Breast epithelium (tissue), 4 donors: ENCODE data around the gene SPOCK1. TPM values are rescaled to one million over a fixed set of nuclear protein-coding genes. Genes with fewer than 3 reads are reported as not detected.

Experiments used
- DNase-seq, 2 donors: peaks; one replicate each; pipeline ENCODE4 v3.0.0-alpha.2; 2019; ENCODE audit warnings: low spot score in 2 of 2
- H3K27ac ChIP-seq, 2 donors: fragments of 200-600 bp; sonication (generic) in 1 of 2; one replicate each; pipeline ENCODE4 v1.5.1; 2016 to 2019; ENCODE audit warnings: mild to moderate bottlenecking in 1 of 2
- H3K27me3 ChIP-seq, 2 donors: fragments of 200-600 bp; sonication (generic) in 1 of 2; one replicate each; pipeline versions ENCODE4 v1.5.1 to v1.6.0; 2017 to 2019; ENCODE audit warnings: control low read depth in 1 of 2, mild to moderate bottlenecking in 1 of 2
- H3K36me3 ChIP-seq: fragments of 200-600 bp; one replicate; pipeline ENCODE4 v1.5.1; 2019
- H3K4me1 ChIP-seq, 2 donors: fragments of 200-600 bp; sonication (generic); one replicate each; pipeline ENCODE4 v1.5.1; 2016 to 2019; ENCODE audit warnings: control low read depth in 1 of 2
- H3K4me3 ChIP-seq, 3 donors: fragments of 200-600 bp; sonication (generic); 1 replicate in 2 of 3; 2 replicates in 1 of 3; pipeline ENCODE4 v1.5.1; 2016 to 2019; ENCODE audit warnings: mild to moderate bottlenecking in 3 of 3, moderate library complexity in 2 of 3
- H3K9me3 ChIP-seq, 2 donors: fragments of 200-600 bp; sonication (generic) in 1 of 2; one replicate each; pipeline ENCODE4 v1.5.1; 2016 to 2019; ENCODE audit warnings: control low read depth in 1 of 2
- POLR2A ChIP-seq: fragments of 450-650 bp; IDR thresholded peaks from one replicate; pipeline ENCODE4 v1.6.1; 2016; ENCODE audit warnings: antibody characterized with exemption, mild to moderate bottlenecking, moderate library complexity
- POLR2AphosphoS5 ChIP-seq, 3 donors: sonication (generic); formaldehyde crosslinking; IDR thresholded peaks; one replicate each; pipeline ENCODE4 v1.6.1; 2017; ENCODE audit warnings: antibody characterized with exemption in 3 of 3
- intact Hi-C: fragments of 100-400 bp; cut with DNase I; formaldehyde crosslinking; loops from one replicate; pipeline ENCODE4 v1.15.1; 2023; ENCODE audit warnings: low total_unique reads
- total RNA-seq, 3 donors: library from RNA; depleted of rRNA; stranded (reverse); fragments of >200 nt; gene quantifications; one replicate each; pipeline ENCODE4 v1.1.0, GENCODE V29; 2016
- TF ChIP-seq, protein P1 (sequence below), 3 donors: fragments of 450-650 bp; IDR thresholded peaks; one replicate each; pipeline ENCODE4 v1.5.1; 2016 to 2017; ENCODE audit warnings: antibody characterized with exemption in 3 of 3, mild to moderate bottlenecking in 3 of 3, moderate library complexity in 3 of 3

Gene SPOCK1
- total RNA-seq, 3 donors from 2014 or later, result 14.5 to 52.0 (median 24.3) TPM

DNA sequence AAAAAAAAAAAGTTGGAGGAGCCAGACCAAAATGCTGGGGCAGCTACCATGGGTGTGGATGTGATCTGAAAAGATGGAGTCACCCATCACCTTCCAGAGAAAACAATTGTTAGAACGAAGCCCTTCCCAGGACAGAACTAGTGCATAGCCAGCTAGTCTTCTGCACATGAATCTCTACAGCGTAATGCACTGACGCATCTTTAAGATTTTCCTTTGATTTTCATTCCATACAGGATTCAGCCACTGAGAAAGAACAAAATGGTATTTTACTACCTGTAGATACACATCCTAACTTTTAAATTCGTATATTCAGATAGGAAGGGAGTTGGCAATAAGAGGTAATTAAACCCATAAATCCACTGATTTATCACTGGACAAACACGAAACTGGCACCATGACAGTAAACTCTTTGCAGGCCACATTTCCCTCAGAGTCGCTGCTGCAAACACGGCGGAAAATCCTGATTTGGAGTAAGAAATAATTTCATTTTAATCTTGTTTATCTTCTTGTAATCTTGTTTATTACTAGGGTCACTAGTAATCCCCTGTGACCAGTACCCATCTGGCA is 206.6 kb downstream of the SPOCK1 start:
- Histone ChIP-seq H3K27ac (no peak overlapping the region), H3K36me3 (no peaks in the 10 kb centered on the region), H3K9me3 (no peaks in the 10 kb centered on the region), H3K27me3 (no peaks in the 10 kb centered on the region), H3K4me1 (no peaks in the 10 kb centered on the region), H3K4me3 (no peak overlapping the region)
- intact Hi-C loops, result no loop called here
- no peak for TF ChIP-seq POLR2AphosphoS5 (IDR thresholded peaks at IDR 0.05)
- TF ChIP-seq, protein P1, sequence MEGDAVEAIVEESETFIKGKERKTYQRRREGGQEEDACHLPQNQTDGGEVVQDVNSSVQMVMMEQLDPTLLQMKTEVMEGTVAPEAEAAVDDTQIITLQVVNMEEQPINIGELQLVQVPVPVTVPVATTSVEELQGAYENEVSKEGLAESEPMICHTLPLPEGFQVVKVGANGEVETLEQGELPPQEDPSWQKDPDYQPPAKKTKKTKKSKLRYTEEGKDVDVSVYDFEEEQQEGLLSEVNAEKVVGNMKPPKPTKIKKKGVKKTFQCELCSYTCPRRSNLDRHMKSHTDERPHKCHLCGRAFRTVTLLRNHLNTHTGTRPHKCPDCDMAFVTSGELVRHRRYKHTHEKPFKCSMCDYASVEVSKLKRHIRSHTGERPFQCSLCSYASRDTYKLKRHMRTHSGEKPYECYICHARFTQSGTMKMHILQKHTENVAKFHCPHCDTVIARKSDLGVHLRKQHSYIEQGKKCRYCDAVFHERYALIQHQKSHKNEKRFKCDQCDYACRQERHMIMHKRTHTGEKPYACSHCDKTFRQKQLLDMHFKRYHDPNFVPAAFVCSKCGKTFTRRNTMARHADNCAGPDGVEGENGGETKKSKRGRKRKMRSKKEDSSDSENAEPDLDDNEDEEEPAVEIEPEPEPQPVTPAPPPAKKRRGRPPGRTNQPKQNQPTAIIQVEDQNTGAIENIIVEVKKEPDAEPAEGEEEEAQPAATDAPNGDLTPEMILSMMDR (IDR thresholded peaks at IDR 0.05), result no peak
- TF ChIP-seq POLR2A, result no peak
- no peak for DNase-seq

DNA sequence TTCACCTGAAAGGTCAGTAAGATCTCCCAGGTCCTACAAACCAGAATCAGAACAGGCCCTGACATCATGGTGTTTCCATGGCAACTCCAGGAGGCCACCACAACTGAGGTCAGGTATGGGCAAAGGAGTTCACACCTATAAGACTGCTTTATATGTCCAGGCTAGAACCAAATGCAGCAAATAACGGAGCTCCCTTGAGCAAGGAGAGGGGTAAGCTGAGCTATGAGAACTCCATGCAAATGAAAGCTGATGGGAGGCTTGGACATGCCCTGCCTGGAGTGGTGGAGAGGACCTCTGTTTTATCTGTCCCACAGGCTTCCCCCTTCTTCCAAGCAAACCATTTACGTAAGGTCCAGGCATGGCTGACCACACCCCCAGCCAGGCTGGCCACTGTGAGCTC is 207.7 kb downstream of the SPOCK1 start:
- Histone ChIP-seq H3K27me3 (no peaks in the 10 kb centered on the region), H3K4me1 (no peaks in the 10 kb centered on the region), H3K4me3 (no peak overlapping the region), H3K9me3 (no peaks in the 10 kb centered on the region), H3K36me3 (no peaks in the 10 kb centered on the region), H3K27ac (no peak overlapping the region)
- TF ChIP-seq, protein P1 (IDR thresholded peaks at IDR 0.05), result no peak
- no peak for TF ChIP-seq POLR2AphosphoS5 (IDR thresholded peaks at IDR 0.05)
- TF ChIP-seq POLR2A, result no peak
- intact Hi-C loops, result no loop called here
- no peak for DNase-seq

DNA sequence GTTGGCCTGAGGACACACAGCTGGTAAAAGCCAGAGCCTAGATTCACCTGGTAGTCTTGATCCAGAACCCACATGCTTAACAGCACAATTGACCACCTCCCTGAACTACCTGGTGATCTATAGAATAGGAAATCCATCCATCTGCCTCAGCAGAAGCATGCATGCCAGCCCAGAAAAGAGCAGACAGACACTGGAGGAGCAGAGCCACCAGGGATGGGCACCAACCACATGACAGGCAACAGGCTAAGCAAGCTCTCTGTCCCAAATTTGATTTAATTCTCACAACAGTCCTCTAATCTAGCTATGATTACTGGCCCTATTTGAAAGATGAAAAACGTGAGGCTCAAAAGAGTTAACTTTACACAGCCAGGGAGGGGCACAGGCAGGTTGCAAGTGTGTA is 208.1 kb downstream of the SPOCK1 start:
- Histone ChIP-seq H3K9me3 (no peaks in the 10 kb centered on the region), H3K27ac (no peak overlapping the region), H3K4me1 (no peaks in the 10 kb centered on the region), H3K4me3 (no peak overlapping the region), H3K27me3 (no peaks in the 10 kb centered on the region), H3K36me3 (no peaks in the 10 kb centered on the region)
- no peak for DNase-seq
- intact Hi-C loops, result no loop called here
- TF ChIP-seq POLR2A (no peak), POLR2AphosphoS5 (IDR thresholded peaks at IDR 0.05) (no peak)
- TF ChIP-seq, protein P1 (IDR thresholded peaks at IDR 0.05), result no peak

DNA sequence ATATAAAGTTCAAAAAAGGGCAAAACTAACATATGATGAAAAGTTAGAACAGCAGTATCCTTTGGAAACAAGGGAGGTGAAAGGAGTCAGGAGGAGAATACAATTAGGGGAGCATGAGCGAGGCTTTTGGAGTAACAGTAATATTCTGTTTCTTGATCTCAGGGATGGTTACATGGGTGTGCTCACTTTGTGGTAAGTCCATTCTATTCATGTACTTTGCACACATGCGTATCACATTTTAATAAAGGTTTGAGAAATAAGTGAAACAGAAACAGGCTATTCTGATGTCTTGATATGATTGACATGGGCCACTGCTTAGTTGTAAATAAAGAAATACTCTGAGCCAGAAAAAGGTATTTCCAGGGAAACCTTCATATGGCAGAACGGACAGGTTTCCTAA is 208.8 kb downstream of the SPOCK1 start:
- Histone ChIP-seq H3K4me3 (no peak overlapping the region), H3K27me3 (no peaks in the 10 kb centered on the region), H3K36me3 (no peaks in the 10 kb centered on the region), H3K27ac (no peak overlapping the region), H3K4me1 (no peaks in the 10 kb centered on the region), H3K9me3 (no peaks in the 10 kb centered on the region)
- DNase-seq, result no peak
- intact Hi-C loops, result no loop called here
- TF ChIP-seq POLR2A (no peak), POLR2AphosphoS5 (IDR thresholded peaks at IDR 0.05) (no peak)
- TF ChIP-seq, protein P1 (IDR thresholded peaks at IDR 0.05), result no peak

DNA sequence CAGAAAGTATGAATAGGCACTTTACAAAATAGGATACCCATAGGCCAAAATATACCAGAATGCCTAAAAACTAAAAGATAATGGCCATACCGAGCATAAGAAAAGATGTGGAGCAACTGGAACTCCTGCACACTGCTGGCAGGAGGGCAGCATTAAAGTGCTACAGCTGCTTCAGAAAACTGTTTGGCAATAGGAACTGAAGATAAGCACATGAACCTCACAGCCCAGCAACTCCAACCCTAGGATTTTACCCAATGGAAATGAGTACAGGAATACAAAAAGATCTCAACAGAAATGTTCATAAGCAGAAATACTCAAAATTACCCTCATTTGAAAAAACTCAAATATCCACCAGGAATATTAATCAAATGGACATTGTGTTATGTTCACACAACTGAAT is 209.3 kb downstream of the SPOCK1 start:
- H3K4me3 ChIP-seq, result no peak overlapping the region
- DNase-seq, result no peak
- TF ChIP-seq, protein P1 (IDR thresholded peaks at IDR 0.05), result no peak
- TF ChIP-seq POLR2AphosphoS5 (IDR thresholded peaks at IDR 0.05) (no peak), POLR2A (no peak)
- intact Hi-C loops, result no loop called here
- H3K27me3 ChIP-seq, result no peaks in the 10 kb centered on the region
- H3K9me3 ChIP-seq, result no peaks in the 10 kb centered on the region
- H3K36me3 ChIP-seq, result no peaks in the 10 kb centered on the region
- no peak overlapping the region for H3K27ac ChIP-seq
- H3K4me1 ChIP-seq, result no peaks in the 10 kb centered on the region
